HCT116 (cell line): ENCODE results near the gene TRIM61. TPM values are rescaled to one million over a fixed set of nuclear protein-coding genes. Genes with fewer than 3 reads are reported as not detected.

Experiments
- ATAC-seq: fragments of 200-7000 bp; cut with Tn5 transposase; 2 replicates; pipeline ENCODE4 v1.9.1; 2020; ENCODE audit warnings: mild to moderate bottlenecking, moderate library complexity
- BruUV-seq: library from RNA; stranded (reverse); fragments of 400-500 nt; replicated peaks from 2 replicates; lab custom pipeline; 2021; lab: Mats Ljungman, UMichigan
- CTCF ChIA-PET: fragments of 300-600 bp; sonication (Branson Sonifier 250); formaldehyde crosslinking; loops from one replicate; lab custom pipeline; 2021; ENCODE audit warnings: antibody characterized with exemption; lab: Charles Lee
- POLR2A ChIA-PET: fragments of 300-600, 350-600 bp; sonication (Branson Sonifier 250); formaldehyde crosslinking; loops from one replicate; lab custom pipeline; 2021; ENCODE audit warnings: antibody characterized with exemption; lab: Charles Lee
- RAD21 ChIA-PET, 2 experiments: fragments of 300-600 bp; sonication (Branson Sonifier 250); formaldehyde crosslinking; loops; one replicate each; lab custom pipeline; 2023; ENCODE audit warnings: low total read pairs in 2 of 2; ENCODE audit not compliant: uncharacterized antibody in 2 of 2, unreplicated experiment in 2 of 2, low non-redundant PET in 1 of 2; lab: Charles Lee
- DNase-seq: peaks from one replicate; pipeline ENCODE4 v3.0.0-alpha.2; 2010; ENCODE audit warnings: low read depth, low spot score
- H2AFZ ChIP-seq: fragments of 200-600 bp; shearing (Covaris generic), sonication (generic); 2 replicates; pipeline ENCODE4 v1.6.1; 2017; ENCODE audit warnings: low read depth, mixed run types, mixed read lengths, antibody characterized with exemption, low read length; ENCODE audit not compliant: poor library complexity, severe bottlenecking
- H3K27ac ChIP-seq: 2 replicates; pipeline ENCODE4 v1.5.1; 2012; ENCODE audit warnings: low read depth, low read length
- H3K27me3 ChIP-seq: fragments of 200-600 bp; sonication (generic); 2 replicates; pipeline ENCODE4 v1.6.1; 2016; ENCODE audit warnings: mixed run types, low read length, mixed read lengths; ENCODE audit not compliant: insufficient read depth
- H3K36me3 ChIP-seq, 2 experiments: fragments of 200-500 bp in 1 of 2; fragments of 200-600 bp in 1 of 2; sonication (Bioruptor generic) in 1 of 2; sonication (generic) in 1 of 2; 2 replicates each; pipeline versions ENCODE4 v1.5.1 to v1.6.1; 2014 to 2016; ENCODE audit warnings: low read length in 2 of 2, inconsistent platforms in 1 of 2, mixed read lengths in 1 of 2, mixed run types in 1 of 2; ENCODE audit not compliant: insufficient read depth in 2 of 2, control insufficient read depth in 1 of 2
- H3K4me1 ChIP-seq, 2 experiments: fragments of 200-600 bp in 1 of 2; sonication (generic) in 1 of 2; 2 replicates each; pipeline versions ENCODE4 v1.5.1 to v1.6.1; 2012 to 2017; ENCODE audit warnings: low read length in 2 of 2, inconsistent platforms in 1 of 2, mild to moderate bottlenecking in 1 of 2, mixed read lengths in 1 of 2, mixed run types in 1 of 2, moderate library complexity in 1 of 2; ENCODE audit not compliant: insufficient read depth in 2 of 2, control insufficient read depth in 1 of 2
- H3K4me2 ChIP-seq: fragments of 200-600 bp; sonication (generic); 2 replicates; pipeline ENCODE4 v1.6.1; 2017; ENCODE audit warnings: mixed run types, low read length, mixed read lengths
- H3K4me3 ChIP-seq, 2 experiments: fragments of 200-600 bp in 1 of 2; sonication (generic) in 1 of 2; replicated peaks in 1 of 2; 2 replicates each; pipeline ENCODE4 v1.5.1; 2011 to 2016; ENCODE audit warnings: low read length in 2 of 2, control low read depth in 1 of 2, low read depth in 1 of 2, mild to moderate bottlenecking in 1 of 2, mixed read lengths in 1 of 2, mixed run types in 1 of 2
- H3K79me2 ChIP-seq: fragments of 200-600 bp; sonication (generic); 2 replicates; pipeline ENCODE4 v1.6.1; 2017; ENCODE audit warnings: mild to moderate bottlenecking, mixed run types, low read length, moderate library complexity, mixed read lengths; ENCODE audit not compliant: insufficient read depth
- H3K9ac ChIP-seq: fragments of 200-600 bp; sonication (generic); 2 replicates; pipeline ENCODE4 v1.6.1; 2016; ENCODE audit warnings: low read length, mixed read lengths
- H3K9me2 ChIP-seq: fragments of 200-600 bp; sonication (generic), shearing (Covaris generic); 2 replicates; pipeline ENCODE4 v1.6.1; 2017; ENCODE audit warnings: mixed run types, mild to moderate bottlenecking, moderate library complexity; ENCODE audit not compliant: insufficient read depth
- H3K9me3 ChIP-seq, 2 experiments: fragments of 200-500 bp in 1 of 2; fragments of 200-600 bp in 1 of 2; sonication (Bioruptor generic) in 1 of 2; sonication (generic) in 1 of 2; 2 replicates each; pipeline ENCODE4 v1.6.1; 2014 to 2017; ENCODE audit warnings: low read length in 2 of 2, mixed read lengths in 2 of 2, inconsistent platforms in 1 of 2, low read depth in 1 of 2, mild to moderate bottlenecking in 1 of 2, mixed run types in 1 of 2, moderate library complexity in 1 of 2; ENCODE audit not compliant: control insufficient read depth in 1 of 2, insufficient read depth in 1 of 2
- H4K20me1 ChIP-seq: fragments of 200-600 bp; sonication (generic), shearing (Covaris generic); 2 replicates; pipeline ENCODE4 v1.6.1; 2017; ENCODE audit warnings: mixed run types, mild to moderate bottlenecking, moderate library complexity; ENCODE audit not compliant: insufficient read depth
- ATF3 ChIP-seq: IDR thresholded peaks from 2 replicates; pipeline ENCODE4 v1.6.1; 2012
- ELF1 ChIP-seq: IDR thresholded peaks from 2 replicates; pipeline ENCODE4 v1.6.1; 2012; ENCODE audit warnings: low read depth, borderline replicate concordance
- EZH2phosphoT487 ChIP-seq: fragments of 200-600 bp; IDR thresholded peaks from 2 replicates; pipeline ENCODE4 v1.6.1; 2018; ENCODE audit warnings: antibody characterized with exemption, borderline replicate concordance
- POLR2AphosphoS5 ChIP-seq: IDR thresholded peaks from 2 replicates; pipeline ENCODE4 v1.6.1; 2011; ENCODE audit warnings: mild to moderate bottlenecking, low read depth, low read length, moderate library complexity
- REST ChIP-seq: IDR thresholded peaks from 2 replicates; pipeline ENCODE4 v1.6.1; 2012; ENCODE audit warnings: low read depth
- SIN3A ChIP-seq: IDR thresholded peaks from 2 replicates; pipeline ENCODE4 v1.6.1; 2012; ENCODE audit warnings: low read depth
- SP1 ChIP-seq: IDR thresholded peaks from 2 replicates; pipeline ENCODE4 v1.6.1; 2012; ENCODE audit warnings: low read depth
- SRF ChIP-seq: IDR thresholded peaks from 2 replicates; pipeline ENCODE4 v1.6.1; 2012; ENCODE audit warnings: low read depth
- intact Hi-C: fragments of 100-400 bp; cut with micrococcal nuclease; formaldehyde crosslinking; loops from 2 replicates; pipeline ENCODE4 v1.10.0; 2022
- total RNA-seq: library from RNA; stranded (reverse); gene quantifications from one replicate; pipeline ENCODE4 v1.2.1, GENCODE V29; 2021; ENCODE audit not compliant: unreplicated experiment

The TRIM61 gene
- total RNA-seq, 1 experiment from 2014 or later, result 0.15 TPM

- no peak for ATAC-seq
- no peak overlapping the region for H3K4me3 ChIP-seq
- ChIA-PET POLR2A (no interaction called here), RAD21 (no interaction called here), CTCF (no interaction called here)
- DNase-seq, result no peak
- H3K4me2 ChIP-seq, result no peak overlapping the region
- intact Hi-C loops, result no loop called here
- H3K9me3 ChIP-seq, result no peaks in the 10 kb centered on the region
- no TSS peak for BruUV-seq
- no peaks in the 10 kb centered on the region for H3K4me1 ChIP-seq
- no peak for TF ChIP-seq POLR2AphosphoS5
- TF ChIP-seq SIN3A, result no peak
- no peak for TF ChIP-seq SRF
- no peak for TF ChIP-seq ATF3
- no peak for TF ChIP-seq SP1
- no peak for TF ChIP-seq ELF1
- no peak for TF ChIP-seq EZH2phosphoT487
- TF ChIP-seq REST, result no peak
- no peaks in the 10 kb centered on the region for H3K27me3 ChIP-seq
- no peaks in the 10 kb centered on the region for H3K79me2 ChIP-seq
- no peak overlapping the region for H2AFZ ChIP-seq
- H3K27ac ChIP-seq, result no peak overlapping the region
- no peak overlapping the region for H3K9ac ChIP-seq
- no peaks in the 10 kb centered on the region for H3K36me3 ChIP-seq
- no peaks in the 10 kb centered on the region for H3K9me2 ChIP-seq
- no peaks in the 10 kb centered on the region for H4K20me1 ChIP-seq
Observed at GRCh38 chr4:165010991-165011390, 33.5 kb upstream of the TRIM61 start.
